Tibial nerve (tissue), 4 donors: ENCODE measurements around the gene LRRC49.

Experiments
- CTCF ChIP-seq, 5 experiments: fragments of 200-600 bp in 3 of 5; fragments of 450-650 bp in 2 of 5; sonication (generic) in 3 of 5; IDR thresholded peaks; one replicate each; pipeline ENCODE4 v1.5.1; 2016 to 2019; ENCODE audit warnings: antibody characterized with exemption in 5 of 5, mild to moderate bottlenecking in 3 of 5, moderate library complexity in 2 of 5
- EP300 ChIP-seq, 2 donors: sonication (generic); formaldehyde crosslinking; IDR thresholded peaks; one replicate each; pipeline ENCODE4 v1.6.1; 2017; ENCODE audit warnings: antibody characterized with exemption in 2 of 2, mild to moderate bottlenecking in 1 of 2
- POLR2A ChIP-seq, 2 donors: fragments of 450-650 bp; IDR thresholded peaks; one replicate each; pipeline ENCODE4 v1.6.1; 2017; ENCODE audit warnings: antibody characterized with exemption in 2 of 2, mild to moderate bottlenecking in 2 of 2, moderate library complexity in 2 of 2

- TF ChIP-seq CTCF (IDR thresholded peaks at IDR 0.05) (no peak), EP300 (IDR thresholded peaks at IDR 0.05) (no peak), POLR2A (IDR thresholded peaks at IDR 0.05) (no peak)
Observed at GRCh38 chr15:71066983-71067382, 174.4 kb downstream of the LRRC49 start.
